Coronary artery (tissue), 2 donors: ENCODE data around the gene CCT6B.

Experiments
- DNase-seq: peaks from one replicate; pipeline ENCODE4 v3.0.0-alpha.2; 2017; ENCODE audit warnings: low spot score
- H3K27ac ChIP-seq, 2 donors: fragments of 200-600 bp; sonication (generic); one replicate each; pipeline ENCODE4 v1.5.1; 2016 to 2019
- H3K4me3 ChIP-seq: fragments of 200-600 bp; sonication (generic); 2 replicates; pipeline ENCODE4 v1.5.1; 2016; ENCODE audit warnings: mild to moderate bottlenecking, moderate library complexity
- CTCF ChIP-seq: fragments of 200-600 bp; sonication (generic); IDR thresholded peaks from one replicate; pipeline ENCODE4 v1.5.1; 2019; ENCODE audit warnings: antibody characterized with exemption

CCT6B gene

GRCh38 chr17:34886831-34887230 lies 74.4 kb downstream of the CCT6B start:
- Histone ChIP-seq H3K4me3 (no peak overlapping the region), H3K27ac (no peak overlapping the region)
- TF ChIP-seq CTCF = no peak
- no peak for DNase-seq

GRCh38 chr17:34885076-34885475 lies 76.2 kb downstream of the CCT6B start:
- DNase-seq = no peak
- Histone ChIP-seq H3K27ac (no peak overlapping the region), H3K4me3 (no peak overlapping the region)
- TF ChIP-seq CTCF = no peak

GRCh38 chr17:34884597-34884996 lies 76.7 kb downstream of the CCT6B start:
- Histone ChIP-seq H3K27ac (no peak overlapping the region), H3K4me3 (no peak overlapping the region)
- TF ChIP-seq CTCF = no peak
- no peak for DNase-seq

- TF ChIP-seq CTCF = no peak
- DNase-seq = no peak
- Histone ChIP-seq H3K4me3 (no peak overlapping the region), H3K27ac (no peak overlapping the region)
Measured at GRCh38 chr17:34883106-34884000, 77.9 kb downstream of the CCT6B start.

GRCh38 chr17:34879146-34879545 lies 82.1 kb downstream of the CCT6B start:
- no peak for DNase-seq
- no peak for TF ChIP-seq CTCF
- Histone ChIP-seq H3K27ac (no peak overlapping the region), H3K4me3 (no peak overlapping the region)
